ENCODE results near the gene FHOD3. TPM values are rescaled to one million over a fixed set of nuclear protein-coding genes. Genes with fewer than 3 reads are reported as not detected.
A peak's percentile ranks its signal among the peaks of the same experiment; 100 is the strongest.
"Not testable (repeated sequence)": the region's sequence is repeated elsewhere in the genome, so short reads cannot be mapped to it uniquely, and the experiment has no call there.

Gene FHOD3
- total RNA-seq, 1 donor from 2014 or later: 350 TPM

- intact Hi-C loops (cut with DNase I): no loop called here
- DNase-seq (ENCODE audit: missing footprints): no peak
- ATAC-seq: no peak
Measured at GRCh38 chr18:36449451-36449850, 151.9 kb downstream of the FHOD3 start.

DNA sequence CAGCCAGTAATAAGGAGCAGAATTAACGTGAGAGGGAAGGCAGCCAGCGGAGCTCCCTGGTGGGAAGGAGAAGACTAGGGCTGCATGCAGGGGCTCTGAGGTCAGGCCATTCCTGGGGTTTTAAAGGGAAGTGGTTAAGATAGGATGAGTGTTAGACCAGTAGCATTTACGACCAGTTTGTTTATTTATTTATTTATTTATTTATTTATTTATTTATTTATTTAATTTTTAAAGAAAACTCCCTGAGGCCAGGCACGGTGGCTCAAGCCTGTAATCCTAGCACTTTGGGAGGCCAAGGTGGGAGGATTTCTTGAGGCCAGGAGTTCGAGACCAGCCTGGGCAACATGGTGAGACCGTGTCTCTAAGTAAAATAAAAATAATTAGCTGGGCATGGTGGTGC is 152.8 kb downstream of the FHOD3 start:
- DNase-seq (ENCODE audit: missing footprints): no peak
- intact Hi-C loops (cut with DNase I): no loop called here
- no peak for ATAC-seq

- DNase-seq (ENCODE audit: missing footprints) (no peak), ATAC-seq (peak; percentile 24)
- intact Hi-C loops (cut with DNase I): no loop called here
Measured at GRCh38 chr18:36451454-36452251, 154.1 kb downstream of the FHOD3 start.

GRCh38 chr18:36454245-36454644 is 156.7 kb downstream of the FHOD3 start:
- DNase-seq (ENCODE audit: missing footprints) (no peak), ATAC-seq (no peak)
- intact Hi-C loops (cut with DNase I): no loop called here

DNA sequence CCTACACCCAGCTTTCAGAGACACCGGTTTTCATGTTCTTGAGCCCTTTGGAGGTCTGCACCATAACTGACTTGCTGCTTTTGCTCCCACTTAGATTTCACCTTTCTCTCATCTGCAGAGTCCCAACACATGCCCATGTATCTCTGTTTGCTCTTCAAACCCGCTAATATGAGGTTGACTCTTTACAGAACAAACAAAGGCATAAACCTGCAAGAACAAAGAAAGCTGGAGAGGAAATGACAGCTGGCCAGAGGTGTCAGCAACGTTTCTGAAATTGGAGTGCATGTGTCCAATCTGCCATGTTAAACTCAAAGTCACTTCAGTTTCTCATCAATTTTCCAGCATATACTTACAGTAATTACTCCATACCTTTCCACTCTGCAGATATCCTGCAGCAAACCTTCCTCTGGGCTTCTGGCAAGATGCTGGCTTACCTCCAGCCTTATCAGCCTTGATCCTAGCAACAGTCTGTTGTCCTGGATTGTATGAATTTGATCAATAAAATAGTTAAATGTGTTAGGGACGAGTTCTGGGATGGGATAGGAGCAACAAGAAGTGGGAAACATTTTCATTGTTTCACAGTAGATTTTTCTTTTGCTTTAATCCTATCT is 157.4 kb downstream of the FHOD3 start:
- ATAC-seq: no peak
- intact Hi-C loops (cut with DNase I): no loop called here
- DNase-seq (ENCODE audit: missing footprints): no peak

DNA sequence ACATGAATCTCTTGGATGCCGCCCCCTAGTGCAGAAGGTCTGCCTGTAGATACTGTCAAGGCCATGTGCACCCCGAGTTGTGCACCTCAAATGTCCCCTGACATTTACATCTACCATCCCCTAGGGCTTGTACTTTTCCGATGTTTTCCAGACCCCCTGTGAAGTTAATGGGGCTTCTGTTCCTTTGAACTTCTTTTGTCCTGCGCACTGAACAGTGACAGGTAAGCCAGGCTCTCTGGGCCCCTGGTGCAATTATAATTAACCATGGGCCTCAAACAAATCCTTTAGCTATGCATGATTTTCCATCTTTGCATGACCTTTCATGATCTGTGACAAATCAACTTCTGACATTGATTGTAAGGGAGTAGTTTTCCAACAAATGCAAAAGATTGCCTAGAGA is 158.4 kb downstream of the FHOD3 start:
- intact Hi-C loops (cut with DNase I): no loop called here

GRCh38 chr18:36456622-36457021 is 159.1 kb downstream of the FHOD3 start:
- intact Hi-C loops (cut with DNase I): no loop called here
- no peak for DNase-seq (ENCODE audit: missing footprints)
- no peak for ATAC-seq

More for the DNA sequence above, 158.4 kb downstream of the FHOD3 start:
- ATAC-seq (no peak), DNase-seq (ENCODE audit: missing footprints) (no peak)

DNA sequence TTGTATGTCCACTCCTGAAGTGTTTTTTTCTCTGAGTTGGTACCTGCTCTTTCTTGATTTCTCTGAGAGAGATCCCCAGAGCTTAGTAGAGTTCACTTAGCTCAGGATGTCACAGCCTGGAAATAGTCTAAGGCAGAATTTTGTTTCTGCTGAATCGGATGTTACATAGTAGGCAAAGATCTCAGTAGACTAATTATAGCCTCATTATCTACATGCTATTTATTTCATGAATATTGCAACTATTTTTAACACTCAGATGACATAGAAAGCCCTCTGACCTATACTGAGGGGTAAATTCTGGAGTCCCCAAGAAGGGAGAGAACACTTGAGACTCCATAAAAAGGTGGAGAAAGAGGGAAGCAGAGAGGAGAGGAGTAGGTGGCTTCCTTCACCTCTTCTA is 160.2 kb downstream of the FHOD3 start:
- intact Hi-C loops (cut with DNase I): no loop called here
- ATAC-seq: peak; percentile 47

DNA sequence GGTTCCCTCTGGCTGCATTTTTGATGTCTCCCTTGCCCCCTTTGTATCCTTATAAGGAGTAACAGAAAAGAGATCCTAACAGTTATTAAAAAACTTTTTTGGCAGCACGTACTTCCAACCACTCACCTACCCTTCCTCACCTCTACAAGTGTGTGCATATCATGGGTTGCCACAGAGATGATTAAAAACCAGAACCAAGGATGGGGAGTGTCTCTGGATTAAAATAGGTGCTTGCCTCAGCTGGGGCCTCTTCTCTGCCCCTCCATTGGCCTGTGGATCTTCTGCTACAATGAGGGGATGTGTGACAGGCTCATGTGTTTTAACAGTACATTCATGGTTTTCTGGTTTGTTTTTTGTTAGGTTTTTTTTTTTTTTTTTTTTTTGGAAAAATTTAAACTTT is 160.8 kb downstream of the FHOD3 start:
- DNase-seq (ENCODE audit: missing footprints): no peak
- intact Hi-C loops (cut with DNase I): no loop called here
- ATAC-seq: no peak

More for the DNA sequence above, 160.2 kb downstream of the FHOD3 start:
- no peak for DNase-seq (ENCODE audit: missing footprints)

DNA sequence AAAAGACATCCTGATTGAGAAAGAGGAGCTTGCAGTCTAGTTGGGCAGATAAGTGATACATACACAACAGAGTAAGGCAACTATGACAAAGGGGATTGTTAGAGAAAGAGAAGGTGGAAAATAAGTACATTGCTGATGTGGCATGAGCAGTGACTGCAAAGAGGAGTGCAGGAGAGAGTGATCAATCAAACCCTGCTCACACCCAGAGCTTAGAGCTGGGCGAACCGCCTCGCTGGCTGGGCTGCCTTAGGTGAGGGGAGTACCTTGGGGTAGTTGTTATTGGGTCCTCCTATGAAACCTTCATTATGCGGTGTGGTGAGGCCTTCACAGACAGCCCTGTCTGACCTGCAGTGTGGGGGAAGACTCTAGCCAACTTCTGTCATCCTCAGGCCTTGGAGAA is 161.7 kb downstream of the FHOD3 start:
- DNase-seq (ENCODE audit: missing footprints) (no peak), ATAC-seq (no peak)
- intact Hi-C loops (cut with DNase I): no loop called here

DNA sequence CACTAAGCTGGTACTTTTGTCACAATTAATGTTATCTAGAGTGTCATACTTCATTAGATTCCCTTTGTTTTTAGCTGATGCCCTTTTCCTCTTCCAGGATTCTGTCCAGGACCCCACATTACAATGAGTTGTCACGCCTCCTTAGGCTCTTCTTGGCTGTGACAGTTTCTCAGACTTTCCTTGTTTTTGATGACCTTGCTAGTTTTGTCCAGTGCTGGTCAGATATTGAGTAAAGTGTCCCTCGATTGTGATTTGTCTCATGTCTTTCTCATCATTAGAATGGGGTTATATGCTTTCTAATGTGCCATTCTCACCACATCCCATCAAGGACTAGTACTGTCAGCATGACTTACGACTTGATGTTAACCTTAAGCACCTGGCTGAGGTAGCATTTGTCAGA is 162.3 kb downstream of the FHOD3 start:
- intact Hi-C loops (cut with DNase I): loop anchor here (5.0 kb wide), 1 partner anchor 132 kb away; no protein-coding TSS in a partner anchor
- DNase-seq (ENCODE audit: missing footprints) (no peak), ATAC-seq (no peak)

GRCh38 chr18:36460324-36460850 is 162.9 kb downstream of the FHOD3 start:
- no peak for ATAC-seq
- no peak for DNase-seq (ENCODE audit: missing footprints)
- intact Hi-C loops (cut with DNase I): loop anchor here (5.0 kb wide), 1 partner anchor 133 kb away; no protein-coding TSS in a partner anchor

- no peak for DNase-seq (ENCODE audit: missing footprints)
- intact Hi-C loops (cut with DNase I): loop anchor here (5.0 kb wide), 1 partner anchor 134 kb away; no protein-coding TSS in a partner anchor
- ATAC-seq: no peak
Measured at GRCh38 chr18:36460854-36461253, 163.3 kb downstream of the FHOD3 start.

DNA sequence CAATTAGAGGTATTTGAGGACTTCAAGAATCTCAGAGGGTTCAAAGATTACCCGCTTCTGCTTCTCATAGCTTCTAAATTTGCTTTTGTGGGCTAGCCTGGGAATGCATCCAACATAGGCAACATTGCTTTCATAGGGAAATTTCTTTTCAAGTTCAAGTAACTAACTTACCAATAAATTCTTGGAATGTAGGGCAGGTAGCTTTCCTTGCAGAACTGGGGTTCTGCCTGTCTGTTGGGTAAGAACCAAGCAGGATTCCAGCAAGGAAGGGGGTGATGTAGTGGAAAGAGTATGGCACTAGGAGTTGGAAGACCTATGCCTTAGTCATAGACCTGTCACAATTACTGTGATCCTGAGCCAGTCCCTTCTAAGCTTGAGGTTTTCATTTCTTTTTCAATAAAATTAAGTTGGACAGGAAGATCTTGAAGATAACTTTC is 164.1 kb downstream of the FHOD3 start:
- DNase-seq (ENCODE audit: missing footprints): no peak
- no peak for ATAC-seq
- intact Hi-C loops (cut with DNase I): loop anchor here (5.0 kb wide), 1 partner anchor 134 kb away; no protein-coding TSS in a partner anchor

- DNase-seq (ENCODE audit: missing footprints); ATAC-seq: not testable (repeated sequence)
- intact Hi-C loops (cut with DNase I): loop anchor here (5.0 kb wide), 1 partner anchor 136 kb away; no protein-coding TSS in a partner anchor
Measured at GRCh38 chr18:36463516-36463915, 166.0 kb downstream of the FHOD3 start.

DNA sequence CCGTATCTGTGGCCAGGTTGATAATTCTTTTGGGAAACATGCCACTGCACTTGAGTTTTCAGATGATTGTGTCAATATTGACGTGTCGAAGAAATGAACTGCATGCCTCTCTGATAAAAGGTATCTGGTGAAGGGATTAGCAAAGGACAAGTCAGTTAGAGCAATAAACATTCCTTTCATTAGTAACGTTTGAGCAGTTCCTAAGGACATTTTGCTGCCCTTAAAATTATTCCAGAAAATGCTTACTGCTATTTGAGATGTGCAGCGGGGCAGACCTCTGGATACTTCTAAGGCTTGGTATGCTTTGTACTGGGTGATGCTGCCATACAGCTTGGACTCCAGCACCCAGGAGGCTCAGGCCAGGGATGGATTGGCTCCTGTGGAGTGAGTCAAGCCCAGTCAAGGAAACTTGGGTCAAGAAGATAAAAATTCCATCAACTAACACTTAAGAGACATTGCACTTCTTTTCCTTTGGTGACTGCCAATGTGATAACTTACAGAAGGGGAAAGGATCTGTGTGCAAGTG is 166.7 kb downstream of the FHOD3 start:
- peak; percentile 56 for ATAC-seq
- DNase-seq (ENCODE audit: missing footprints): no peak
- intact Hi-C loops (cut with DNase I): loop anchor here (5.0 kb wide), 1 partner anchor 137 kb away; no protein-coding TSS in a partner anchor

DNA sequence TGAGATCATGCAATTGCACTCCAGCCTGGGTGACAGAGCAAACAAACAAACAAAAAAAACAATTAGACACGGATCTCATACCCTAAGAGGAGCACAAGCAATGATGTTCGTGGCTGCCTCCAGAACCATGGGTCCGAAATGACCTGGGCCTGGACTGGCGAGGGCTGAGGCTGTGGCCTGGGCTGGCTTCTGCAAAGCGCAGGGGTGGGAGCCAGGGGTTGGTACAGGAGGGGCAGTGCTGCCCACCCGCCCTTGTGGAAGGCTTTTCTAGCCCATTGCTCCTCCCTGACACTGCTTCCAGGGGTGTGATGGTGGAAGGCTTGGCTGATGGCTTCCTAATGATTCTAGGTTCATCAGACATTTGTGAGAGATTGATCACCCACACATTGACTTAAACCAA is 167.8 kb downstream of the FHOD3 start:
- intact Hi-C loops (cut with DNase I): loop anchor here (5.0 kb wide), 3 partner anchors 63 to 162 kb away; no protein-coding TSS in a partner anchor
- no peak for DNase-seq (ENCODE audit: missing footprints)
- ATAC-seq: no peak

GRCh38 chr18:36465970-36466369 is 168.5 kb downstream of the FHOD3 start:
- no peak for ATAC-seq
- DNase-seq (ENCODE audit: missing footprints): no peak

GRCh38 chr18:36467614-36468013 is 170.1 kb downstream of the FHOD3 start:
- no peak for DNase-seq (ENCODE audit: missing footprints)
- ATAC-seq: no peak
- intact Hi-C loops (cut with DNase I): loop anchor here (2.0 to 5.0 kb wide), 4 partner anchors 65 to 165 kb away; no protein-coding TSS in a partner anchor

More at GRCh38 chr18:36465970-36466369, 168.5 kb downstream of the FHOD3 start:
- intact Hi-C loops (cut with DNase I): loop anchor here (5.0 kb wide), 3 partner anchors 64 to 161 kb away; no protein-coding TSS in a partner anchor
